G401 (cell line): Measurements from ENCODE around the gene WFDC12. TPM values are rescaled to one million over a fixed set of nuclear protein-coding genes. Genes with fewer than 3 reads are reported as not detected.
"Not testable (repeated sequence)": the region's sequence is repeated elsewhere in the genome, so short reads cannot be mapped to it uniquely, and the experiment has no call there.

ENCODE experiments used
- DNase-seq: peaks from one replicate; pipeline ENCODE4 v3.0.0-alpha.2; 2015; ENCODE audit warnings: low spot score
- in situ Hi-C: cut with HindIII; loops from 2 replicates; pipeline ENCODE4 v1.10.0; 2016; ENCODE audit warnings: low sequenced_read_pairs, mixed read lengths
- total RNA-seq: library from RNA; depleted of rRNA; stranded (reverse); fragments of >200 nt; shearing (Covaris generic); gene quantifications from 2 replicates; pipeline ENCODE4 v1.2.3, GENCODE V29; 2014; rRNA removed

Gene WFDC12
- total RNA-seq: not detected in 2 replicates

GRCh38 chr20:45124365-45124764, at the start of gene WFDC12:
Gene WFDC12, minus strand, starts transcription at chr20:45124465. Its CDS starts 18 bp downstream, at chr20:45124447.
- in situ Hi-C loops: no loop called here
- DNase-seq: no peak

GRCh38 chr20:45173522-45173921, 49.3 kb upstream of the WFDC12 start:
- no peak for DNase-seq
- in situ Hi-C loops: no loop called here

GRCh38 chr20:45164906-45165305, 40.6 kb upstream of the WFDC12 start:
- DNase-seq: no peak
- in situ Hi-C loops: no loop called here

GRCh38 chr20:45163083-45163803, 39.0 kb upstream of the WFDC12 start:
- no peak for DNase-seq
- in situ Hi-C loops: no loop called here

- in situ Hi-C loops: no loop called here
- no peak for DNase-seq
Observed at GRCh38 chr20:45157962-45158361, 33.7 kb upstream of the WFDC12 start.

- DNase-seq: no peak
- in situ Hi-C loops: no loop called here
Observed at GRCh38 chr20:45156713-45157112, 32.4 kb upstream of the WFDC12 start.

GRCh38 chr20:45154794-45155193, 30.5 kb upstream of the WFDC12 start:
- DNase-seq, in situ Hi-C loops: not testable (repeated sequence)

GRCh38 chr20:45154183-45154582, 29.9 kb upstream of the WFDC12 start:
- DNase-seq: no peak
- in situ Hi-C loops: no loop called here

GRCh38 chr20:45153752-45154151, 29.5 kb upstream of the WFDC12 start:
- DNase-seq: peak; percentile 1
- in situ Hi-C loops: no loop called here

GRCh38 chr20:45153147-45153546, 28.9 kb upstream of the WFDC12 start:
- no peak for DNase-seq
- in situ Hi-C loops: no loop called here

- DNase-seq: no peak
- in situ Hi-C loops: no loop called here
Observed at GRCh38 chr20:45152405-45152804, 28.1 kb upstream of the WFDC12 start.

- in situ Hi-C loops: no loop called here
- no peak for DNase-seq
Observed at GRCh38 chr20:45149062-45149461, 24.8 kb upstream of the WFDC12 start.

- DNase-seq: no peak
- in situ Hi-C loops: no loop called here
Observed at GRCh38 chr20:45140836-45141235, 16.6 kb upstream of the WFDC12 start.

- DNase-seq, in situ Hi-C loops: not testable (repeated sequence)
Observed at GRCh38 chr20:45139733-45140375, 15.6 kb upstream of the WFDC12 start.

GRCh38 chr20:45138561-45139300, 14.5 kb upstream of the WFDC12 start:
- DNase-seq: no peak
- in situ Hi-C loops: no loop called here

GRCh38 chr20:45136911-45137310, 12.6 kb upstream of the WFDC12 start:
- DNase-seq: no peak
- in situ Hi-C loops: no loop called here

GRCh38 chr20:45128099-45128498, 3.8 kb upstream of the WFDC12 start:
- in situ Hi-C loops: no loop called here
- no peak for DNase-seq

- in situ Hi-C loops: no loop called here
- no peak for DNase-seq
Observed at GRCh38 chr20:45121388-45121787, 2.9 kb downstream of the WFDC12 start.

- in situ Hi-C loops: no loop called here
- DNase-seq: no peak
Observed at GRCh38 chr20:45119556-45120266, 4.6 kb downstream of the WFDC12 start.

- in situ Hi-C loops: no loop called here
- no peak for DNase-seq
Observed at GRCh38 chr20:45118028-45118427, 6.2 kb downstream of the WFDC12 start.
